ENCODE measurements around the gene SBF1. TPM values are rescaled to one million over a fixed set of nuclear protein-coding genes. Genes with fewer than 3 reads are reported as not detected.
A peak's percentile ranks its signal among the peaks of the same experiment; 100 is the strongest.

Gene SBF1
- total RNA-seq, 1 experiment from 2014 or later, result 48.5 TPM

- CTCF ChIA-PET, result interaction anchor here (0.7 to 0.9 kb wide), 2 partner anchors 33 to 67 kb away, joined by 3 to 5 read pairs; no protein-coding TSS in a partner anchor
- intact Hi-C loops (cut with micrococcal nuclease), result no loop called here
- H3K36me3 ChIP-seq (ENCODE audit: low read depth, low read length), result no peaks in the 10 kb centered on the region
- no peak overlapping the region for H3K4me3 ChIP-seq (ENCODE audit: low read length)
- BruUV-seq (replicated peaks), result no TSS peak
- H3K4me2 ChIP-seq (ENCODE audit: low read length), result no peak overlapping the region
- POLR2A ChIA-PET (ENCODE audit: unreplicated experiment), result no interaction called here
- no peaks in the 10 kb centered on the region for H3F3A ChIP-seq (ENCODE audit: low read length, unreplicated experiment)
- H3K79me2 ChIP-seq (ENCODE audit: low read length), result no peaks in the 10 kb centered on the region
- H3K27me3 ChIP-seq (ENCODE audit: low read length), result no peaks in the 10 kb centered on the region
- H2AFZ ChIP-seq (ENCODE audit: low read length), result no peak overlapping the region
- no peaks in the 10 kb centered on the region for H3K4me1 ChIP-seq (ENCODE audit: insufficient read depth, low read length)
- ATAC-seq, result peak; percentile 81
- no peak overlapping the region for H3K27ac ChIP-seq (ENCODE audit: low read length)
- H3K9me3 ChIP-seq (ENCODE audit: low read length), result no peaks in the 10 kb centered on the region
- H4K20me1 ChIP-seq (ENCODE audit: low read length), result no peaks in the 10 kb centered on the region
- H3K9ac ChIP-seq (ENCODE audit: low read length), result no peak overlapping the region
- H3K9me2 ChIP-seq (replicated peaks; ENCODE audit: low read length), result no peaks in the 10 kb centered on the region
- DNase-seq, result peak; percentile 63
- TF ChIP-seq EZH2phosphoT487 (IDR thresholded peaks at IDR 0.05; ENCODE audit: borderline replicate concordance, low read length), result no peak
- peak; percentile 59 for TF ChIP-seq CTCF (conservative IDR thresholded peaks at IDR 0.05; ENCODE audit: low read depth, low read length)
- TF ChIP-seq EZH2 (IDR thresholded peaks at IDR 0.05; ENCODE audit: low read length, unreplicated experiment), result no peak
These were observed 23.6 kb upstream of the SBF1 start for GRCh38 chr22:50498322-50498890.

GRCh38 chr22:50497093-50497492, 22.3 kb upstream of the SBF1 start:
- Histone ChIP-seq H3K27ac (ENCODE audit: low read length) (no peak overlapping the region), H3K4me1 (ENCODE audit: insufficient read depth, low read length) (no peaks in the 10 kb centered on the region), H3K9ac (ENCODE audit: low read length) (no peak overlapping the region), H3F3A (ENCODE audit: low read length, unreplicated experiment) (no peaks in the 10 kb centered on the region), H3K27me3 (ENCODE audit: low read length) (no peaks in the 10 kb centered on the region), H4K20me1 (ENCODE audit: low read length) (no peaks in the 10 kb centered on the region), H3K4me3 (ENCODE audit: low read length) (no peak overlapping the region), H3K9me2 (replicated peaks; ENCODE audit: low read length) (no peaks in the 10 kb centered on the region), H3K36me3 (ENCODE audit: low read depth, low read length) (no peaks in the 10 kb centered on the region), H3K9me3 (ENCODE audit: low read length) (no peaks in the 10 kb centered on the region), H3K79me2 (ENCODE audit: low read length) (no peaks in the 10 kb centered on the region), H2AFZ (ENCODE audit: low read length) (no peak overlapping the region), H3K4me2 (ENCODE audit: low read length) (no peak overlapping the region)
- ATAC-seq (no peak), DNase-seq (no peak)
- BruUV-seq (replicated peaks), result no TSS peak
- CTCF ChIA-PET, result interaction anchor here (0.6 to 0.7 kb wide), 2 partner anchors 124 to 298 kb away, joined by 3 to 4 read pairs; no protein-coding TSS in a partner anchor
- TF ChIP-seq EZH2 (IDR thresholded peaks at IDR 0.05; ENCODE audit: low read length, unreplicated experiment) (no peak), EZH2phosphoT487 (IDR thresholded peaks at IDR 0.05; ENCODE audit: borderline replicate concordance, low read length) (no peak), CTCF (conservative IDR thresholded peaks at IDR 0.05; ENCODE audit: low read depth, low read length) (no peak)
- intact Hi-C loops (cut with micrococcal nuclease), result no loop called here
- POLR2A ChIA-PET (ENCODE audit: unreplicated experiment), result interaction anchor here (1.6 kb wide), 1 partner anchor 11 kb away, joined by 5 read pairs; the partner anchor contains the start of gene LMF2

- no peak for ATAC-seq
- no peak overlapping the region for H3K9ac ChIP-seq (ENCODE audit: low read length)
- no peak for DNase-seq
- H4K20me1 ChIP-seq (ENCODE audit: low read length), result no peaks in the 10 kb centered on the region
- no peak overlapping the region for H3K27ac ChIP-seq (ENCODE audit: low read length)
- H3K36me3 ChIP-seq (ENCODE audit: low read depth, low read length), result no peaks in the 10 kb centered on the region
- H3K4me1 ChIP-seq (ENCODE audit: insufficient read depth, low read length), result no peaks in the 10 kb centered on the region
- TF ChIP-seq CTCF (conservative IDR thresholded peaks at IDR 0.05; ENCODE audit: low read depth, low read length), result no peak
- no peak for TF ChIP-seq EZH2 (IDR thresholded peaks at IDR 0.05; ENCODE audit: low read length, unreplicated experiment)
- TF ChIP-seq EZH2phosphoT487 (IDR thresholded peaks at IDR 0.05; ENCODE audit: borderline replicate concordance, low read length), result no peak
- H3K4me3 ChIP-seq (ENCODE audit: low read length), result no peak overlapping the region
- CTCF ChIA-PET, result no interaction called here
- no peak overlapping the region for H3K4me2 ChIP-seq (ENCODE audit: low read length)
- no peaks in the 10 kb centered on the region for H3K9me3 ChIP-seq (ENCODE audit: low read length)
- no peaks in the 10 kb centered on the region for H3K9me2 ChIP-seq (replicated peaks; ENCODE audit: low read length)
- POLR2A ChIA-PET (ENCODE audit: unreplicated experiment), result no interaction called here
- BruUV-seq (replicated peaks), result no TSS peak
- no peaks in the 10 kb centered on the region for H3K79me2 ChIP-seq (ENCODE audit: low read length)
- intact Hi-C loops (cut with micrococcal nuclease), result no loop called here
- no peaks in the 10 kb centered on the region for H3F3A ChIP-seq (ENCODE audit: low read length, unreplicated experiment)
- no peak overlapping the region for H2AFZ ChIP-seq (ENCODE audit: low read length)
- no peaks in the 10 kb centered on the region for H3K27me3 ChIP-seq (ENCODE audit: low read length)
These were observed 15.9 kb upstream of the SBF1 start for GRCh38 chr22:50490531-50491308.

All from PC-3 (cell line).